8988T (cell line): ENCODE data around the gene ZNF70.
A peak's percentile ranks its signal among the peaks of the same experiment; 100 is the strongest.
"Not testable (repeated sequence)": the region's sequence is repeated elsewhere in the genome, so short reads cannot be mapped to it uniquely, and the experiment has no call there.

ENCODE experiments used
- DNase-seq: peaks from one replicate; pipeline ENCODE4 v3.0.0; 2011

The ZNF70 gene

DNA sequence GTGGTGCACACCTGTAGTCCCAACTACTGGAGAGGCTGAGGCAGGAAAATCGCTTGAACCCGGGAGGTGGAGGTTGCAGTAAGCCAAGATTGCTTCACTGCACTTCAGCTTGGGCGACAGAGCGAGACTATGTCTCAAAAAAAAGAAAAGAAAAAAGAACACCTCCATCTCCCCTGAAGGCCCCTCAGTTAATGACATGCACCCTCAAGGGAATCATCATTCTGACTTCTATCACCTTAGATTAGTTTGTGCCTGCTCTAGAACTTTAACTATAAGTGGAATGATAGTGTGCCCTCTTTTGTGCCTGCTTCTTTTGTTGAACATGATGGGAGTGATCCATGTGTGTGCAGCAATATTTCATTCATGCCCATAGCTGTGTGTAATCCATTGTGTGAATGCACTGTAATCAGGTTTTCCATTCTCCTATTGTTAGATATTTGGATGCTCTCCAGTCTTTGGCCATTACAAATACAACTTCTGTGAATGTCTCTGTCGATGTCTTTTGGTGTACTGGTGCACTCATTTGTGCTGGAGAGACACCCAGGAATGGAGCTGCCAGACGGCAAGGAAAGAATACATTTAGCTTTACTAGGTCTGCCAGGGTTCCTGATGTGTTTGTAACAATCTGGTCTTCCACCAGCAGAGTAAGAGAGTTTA, 4.2 kb upstream of the ZNF70 start:
- no peak for DNase-seq

DNA sequence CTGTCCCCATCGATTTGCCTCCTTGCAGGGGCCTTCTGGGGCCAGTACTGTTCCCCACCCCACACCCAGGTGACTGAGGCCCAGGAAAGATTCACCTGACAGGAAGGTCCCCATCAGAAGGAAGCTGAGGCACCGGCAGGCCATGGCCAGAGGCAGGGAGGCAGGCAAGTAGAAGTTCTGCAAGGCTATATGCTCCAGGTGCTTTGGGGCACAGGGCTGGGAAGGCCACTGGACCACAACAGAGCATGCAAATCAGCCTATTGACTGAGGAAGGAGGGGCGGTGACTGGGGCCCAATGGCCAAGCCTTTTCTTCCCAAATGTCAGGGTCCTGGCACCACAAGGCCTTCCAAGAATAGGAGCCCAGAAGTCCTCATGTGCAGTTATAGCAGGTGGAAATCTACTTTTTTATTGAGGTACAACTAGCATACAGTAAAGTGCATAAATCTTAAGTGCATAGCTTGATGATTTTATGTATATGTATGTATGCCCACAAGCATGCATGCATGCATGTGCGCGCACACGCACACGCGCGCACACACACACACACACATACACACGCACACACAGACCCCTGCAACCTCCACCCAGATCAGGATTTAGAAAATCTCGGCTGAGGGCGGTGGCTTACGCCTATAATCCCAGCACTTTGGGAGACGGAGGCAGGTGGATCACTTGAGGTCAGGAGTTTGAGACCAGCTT, 3.5 kb upstream of the ZNF70 start, which contains the start of gene VPREB3:
Gene VPREB3 (minus strand): TSS at position 206 of the 700 bp plus-strand sequence. CDS start 62 bp downstream, at position 144.
- DNase-seq = no peak

- DNase-seq = no peak
Observed at GRCh38 chr22:23753385-23753784, 2.5 kb upstream of the ZNF70 start.

- DNase-seq = no peak
Observed at GRCh38 chr22:23752750-23753149, 1.8 kb upstream of the ZNF70 start.

- DNase-seq = no peak
Observed at GRCh38 chr22:23752090-23752691, 1.3 kb upstream of the ZNF70 start.

DNA sequence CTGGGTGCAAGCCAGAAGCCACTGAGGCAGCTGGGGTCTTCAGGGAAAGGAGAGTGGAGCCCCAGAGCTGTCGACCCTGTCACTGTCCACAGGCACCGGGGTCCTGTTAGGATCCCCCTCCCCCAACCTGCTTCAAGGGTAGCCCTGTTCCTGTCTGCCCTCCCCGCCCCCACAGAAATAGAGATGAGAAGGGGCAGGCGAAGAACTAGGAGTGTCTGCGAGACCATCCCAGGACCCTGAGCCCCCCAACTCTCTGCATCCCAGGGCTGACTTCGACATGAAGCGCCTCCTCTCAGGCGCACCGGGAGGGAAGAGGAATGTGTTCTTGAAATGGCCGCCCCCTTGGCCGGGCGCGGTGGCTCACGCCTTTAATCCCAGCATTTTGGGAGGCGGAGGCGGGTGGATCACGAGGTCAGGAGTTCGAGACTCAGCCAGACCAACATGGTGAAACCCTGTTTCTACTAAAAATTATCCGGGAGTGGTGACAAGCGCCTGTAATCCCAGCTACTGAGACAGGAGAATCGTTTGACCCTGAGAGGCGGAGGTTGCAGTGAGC, 607 bp upstream of the ZNF70 start:
- DNase-seq = no peak

GRCh38 chr22:23750367-23750713, 572 bp downstream of the ZNF70 start:
- no peak for DNase-seq

GRCh38 chr22:23749841-23750301, 1.0 kb downstream of the ZNF70 start:
- no peak for DNase-seq

DNA sequence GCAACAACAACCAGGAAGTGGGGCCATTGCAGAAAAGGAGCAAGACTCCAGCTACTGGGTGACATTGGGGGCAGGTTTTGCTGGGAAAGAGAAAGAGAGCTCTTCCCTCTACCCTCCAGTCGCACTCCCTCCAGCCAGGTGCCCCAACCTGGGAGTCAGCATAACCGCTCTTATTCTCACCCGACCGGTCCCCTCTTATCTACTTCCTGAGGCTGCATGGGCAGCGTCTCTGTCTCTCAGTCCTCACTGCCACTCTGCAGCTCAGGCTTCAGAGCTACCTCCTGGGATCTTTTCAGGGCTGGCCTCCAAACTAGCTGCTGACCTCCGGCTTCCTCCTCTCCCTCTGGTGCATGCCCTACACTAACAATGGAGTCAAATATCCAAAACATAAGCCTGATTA, 5.1 kb downstream of the ZNF70 start:
- no peak for DNase-seq

DNA sequence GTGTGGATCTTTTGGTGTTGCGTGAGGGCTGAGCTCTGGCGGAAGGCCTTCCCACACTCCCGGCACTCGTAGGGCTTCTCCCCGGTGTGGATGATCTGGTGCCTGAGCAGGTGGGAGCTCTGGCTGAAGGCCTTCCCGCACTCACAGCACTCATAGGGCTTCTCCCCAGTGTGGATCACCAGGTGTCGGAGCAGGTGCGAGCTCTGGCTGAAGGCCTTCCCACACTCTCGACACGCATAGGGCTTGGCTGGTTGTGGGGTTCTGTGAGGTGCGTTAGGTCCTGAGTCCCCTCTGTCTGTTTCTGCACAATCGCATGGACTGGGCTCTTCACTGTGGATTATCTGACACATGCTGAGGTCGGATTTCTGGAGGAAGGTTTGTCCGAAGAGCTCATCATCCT, 6.4 kb downstream of the ZNF70 start:
- DNase-seq = no peak

- no peak for DNase-seq
Observed at GRCh38 chr22:23744001-23744400, 6.9 kb downstream of the ZNF70 start.

GRCh38 chr22:23743303-23743705, 7.6 kb downstream of the ZNF70 start:
- no peak for DNase-seq

GRCh38 chr22:23742505-23743264, 8.2 kb downstream of the ZNF70 start:
- no peak for DNase-seq

DNA sequence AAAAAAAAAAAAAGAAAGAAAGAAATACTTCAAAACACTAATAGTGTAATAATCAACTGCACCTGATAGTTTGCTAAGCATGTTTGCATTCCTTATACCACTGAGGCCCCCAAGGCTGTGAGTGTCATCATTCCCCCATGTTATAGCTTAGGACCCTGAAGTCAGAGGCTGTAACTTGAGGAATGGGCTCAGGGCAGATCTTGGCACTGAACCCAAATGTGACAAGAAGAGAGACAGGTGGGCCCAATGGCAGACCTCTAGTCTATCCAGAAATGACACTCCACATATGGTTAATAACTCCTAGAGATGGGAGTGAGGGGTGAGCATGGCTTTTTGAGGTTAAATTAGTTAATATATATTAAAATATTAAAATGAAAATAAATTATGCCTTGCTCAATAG, 13.2 kb downstream of the ZNF70 start:
- no peak for DNase-seq

DNA sequence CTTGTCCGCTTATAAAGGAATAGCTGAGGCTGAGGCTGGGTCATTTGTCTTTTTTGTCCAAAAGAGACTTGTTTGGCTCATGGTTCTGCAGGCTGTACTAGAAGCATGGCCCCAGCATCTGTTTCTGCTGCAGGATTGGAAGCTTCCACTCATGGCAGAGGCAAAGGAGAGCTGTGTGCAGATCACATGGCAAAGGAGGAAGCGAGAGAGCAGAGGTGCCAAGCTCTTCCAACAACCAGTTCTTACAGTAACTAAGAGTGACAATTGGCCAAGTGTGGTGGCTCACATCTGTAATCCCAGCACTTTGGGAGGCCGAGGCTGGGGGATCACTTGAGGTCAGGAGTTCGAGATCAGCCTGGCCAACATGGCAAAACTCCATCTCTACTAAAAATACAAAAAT, 22.8 kb downstream of the ZNF70 start:
- not testable (repeated sequence) for DNase-seq

GRCh38 chr22:23722724-23723123, 28.2 kb downstream of the ZNF70 start:
- no peak for DNase-seq

- DNase-seq = no peak
Observed at GRCh38 chr22:23722160-23722559, 28.8 kb downstream of the ZNF70 start.

DNA sequence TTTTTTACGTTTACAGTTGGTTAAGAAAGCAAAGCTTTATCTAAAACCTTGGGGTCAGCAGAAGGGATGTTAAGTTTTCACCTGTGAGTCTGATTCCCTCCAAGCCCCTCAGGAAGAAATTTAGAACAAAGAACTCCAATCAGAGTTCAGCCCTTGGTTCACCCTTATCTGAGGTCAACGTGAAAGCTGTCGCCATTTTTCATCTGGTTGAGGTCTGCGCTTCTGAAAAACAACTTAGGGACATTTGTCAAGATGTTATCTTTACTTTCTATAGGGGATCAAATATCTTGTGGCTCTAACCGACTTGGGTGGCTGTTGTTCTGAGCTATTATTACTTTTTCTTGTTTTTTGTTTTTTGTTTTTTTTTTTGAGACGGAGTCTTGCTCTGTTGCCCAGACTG, 30.1 kb downstream of the ZNF70 start:
- DNase-seq = no peak

DNA sequence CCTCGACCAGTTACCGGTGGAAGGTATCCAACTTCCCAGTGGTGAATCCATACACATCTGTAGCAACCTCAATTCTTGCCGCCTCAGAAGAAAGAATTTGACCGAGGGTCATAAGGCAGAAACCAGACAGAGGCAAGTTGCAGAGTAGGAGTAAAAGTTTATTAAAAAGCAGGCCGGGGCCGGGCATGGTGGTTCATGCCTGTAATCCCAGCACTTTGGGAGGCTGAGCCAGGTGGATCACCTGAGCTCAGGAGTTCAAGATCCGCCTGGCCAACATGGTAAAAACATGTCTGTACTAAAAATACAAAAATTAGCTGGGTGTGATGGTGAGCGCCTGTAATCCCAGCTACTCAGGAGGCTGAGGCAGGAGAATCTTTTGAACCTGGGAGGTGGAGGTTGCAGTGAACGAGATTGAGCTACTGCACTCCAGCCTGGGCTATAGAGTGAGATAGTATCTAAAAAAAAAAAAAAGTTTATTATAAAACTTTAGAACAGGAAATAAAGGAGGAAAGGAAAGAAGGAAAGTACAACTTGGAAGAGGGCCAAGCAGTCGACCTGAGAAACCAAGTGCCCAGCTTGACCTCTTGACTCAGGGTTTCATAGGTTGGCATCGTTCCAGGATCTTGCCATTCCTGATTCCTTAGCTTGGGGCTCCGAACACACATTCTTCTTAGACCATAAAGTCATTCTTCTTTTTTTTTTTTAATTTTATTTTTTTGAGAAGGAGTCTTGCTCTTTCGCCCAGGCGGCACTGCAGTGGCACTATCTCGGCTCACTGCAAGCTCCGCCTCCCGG, 32.3 kb downstream of the ZNF70 start:
- DNase-seq = no peak

DNA sequence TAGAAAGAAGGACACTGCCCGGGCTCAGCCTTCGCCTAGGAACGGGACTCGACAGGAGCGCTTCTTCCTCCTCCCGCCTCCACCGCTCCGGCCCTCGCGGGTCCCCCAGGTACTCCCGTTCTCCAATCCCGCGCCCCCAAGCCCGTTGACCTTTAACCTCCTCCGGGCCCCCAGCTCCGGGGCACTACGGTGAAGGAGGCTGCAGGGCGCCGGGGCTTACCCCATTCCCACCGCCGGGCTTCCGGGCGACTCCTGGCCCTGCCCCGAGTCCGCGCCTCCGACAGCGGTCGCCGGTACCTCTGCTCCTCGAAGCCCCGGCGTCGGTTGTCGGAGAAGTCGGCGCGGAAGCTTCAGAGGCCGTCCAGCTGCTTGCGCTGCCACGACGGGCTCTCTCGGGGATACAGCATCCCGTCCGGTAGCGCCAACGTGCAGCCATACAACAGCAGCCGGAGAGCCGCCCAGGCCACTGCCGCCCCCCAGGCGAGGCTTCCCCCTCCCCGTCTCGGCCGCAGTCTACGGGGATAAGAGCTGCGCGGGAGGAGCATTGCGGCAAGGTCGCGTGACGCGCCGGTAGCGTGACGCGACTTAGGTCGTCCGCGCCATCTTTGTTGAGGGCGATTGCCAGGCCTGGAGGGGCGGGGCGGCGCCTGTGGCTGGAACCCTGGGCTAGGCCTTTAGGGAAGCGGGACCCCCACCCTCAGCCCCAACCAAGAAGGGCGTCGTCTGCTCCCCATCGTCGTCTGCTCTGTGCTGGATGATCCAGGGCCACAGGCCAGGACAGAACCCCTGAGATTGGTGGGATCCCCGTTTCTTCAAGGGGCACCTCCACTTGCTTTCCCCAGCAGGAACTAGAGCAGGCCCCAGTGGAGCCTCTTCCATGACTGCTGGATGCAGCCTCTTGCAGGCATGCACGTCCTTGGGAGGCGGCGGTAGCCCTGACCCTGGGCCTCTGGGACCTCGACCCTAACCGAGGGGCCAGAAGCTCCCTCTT, 33.8 kb downstream of the ZNF70 start:
- peak; percentile 73 for DNase-seq

- DNase-seq = no peak
Observed at GRCh38 chr22:23715806-23716375, 35.0 kb downstream of the ZNF70 start.
